GM18858 (cell line): ENCODE data around the gene ADGB.
A peak's percentile ranks its signal among the peaks of the same experiment; 100 is the strongest.
"Not testable (repeated sequence)": the region's sequence is repeated elsewhere in the genome, so short reads cannot be mapped to it uniquely, and the experiment has no call there.

Experiments
- ATAC-seq: cut with Tn5 transposase; IDR thresholded peaks from one replicate; pipeline ENCODE4 v1.9.1; 2021; ENCODE audit not compliant: unreplicated experiment

ADGB gene

DNA sequence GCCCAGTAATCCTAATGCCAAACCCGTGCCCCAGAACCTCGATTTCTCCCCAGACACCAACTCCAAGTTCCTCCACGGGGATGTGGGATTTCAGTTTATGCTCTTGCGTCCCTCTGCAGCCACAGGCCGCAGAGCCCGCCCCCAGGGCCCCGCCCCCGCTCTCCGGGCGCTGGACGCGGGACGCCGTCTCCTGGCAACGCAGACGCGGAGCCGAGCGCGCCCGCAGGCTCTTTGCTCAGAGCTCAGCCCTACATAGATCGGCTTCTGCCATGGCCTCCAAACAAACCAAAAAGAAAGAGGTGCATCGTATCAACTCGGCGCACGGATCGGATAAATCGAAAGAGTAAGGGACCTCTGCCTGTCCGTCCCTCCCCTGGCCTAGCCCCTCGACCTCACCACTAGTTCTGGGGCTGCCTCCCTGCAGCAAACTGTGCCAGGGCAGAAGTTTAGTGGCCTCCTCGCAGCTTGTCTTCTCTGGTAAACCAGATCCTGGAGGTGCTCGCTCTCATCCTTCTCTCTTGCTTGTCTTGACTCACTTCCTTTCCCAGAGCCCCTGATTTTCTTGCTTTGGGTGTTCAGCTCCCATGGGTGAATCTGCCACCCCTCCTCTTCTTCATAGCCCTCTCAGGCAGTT lies at the start of gene ADGB:
Gene ADGB (plus strand): TSS at position 201 of the 634 bp plus-strand sequence. CDS start 69 bp downstream, at position 270.
- no peak for ATAC-seq

DNA sequence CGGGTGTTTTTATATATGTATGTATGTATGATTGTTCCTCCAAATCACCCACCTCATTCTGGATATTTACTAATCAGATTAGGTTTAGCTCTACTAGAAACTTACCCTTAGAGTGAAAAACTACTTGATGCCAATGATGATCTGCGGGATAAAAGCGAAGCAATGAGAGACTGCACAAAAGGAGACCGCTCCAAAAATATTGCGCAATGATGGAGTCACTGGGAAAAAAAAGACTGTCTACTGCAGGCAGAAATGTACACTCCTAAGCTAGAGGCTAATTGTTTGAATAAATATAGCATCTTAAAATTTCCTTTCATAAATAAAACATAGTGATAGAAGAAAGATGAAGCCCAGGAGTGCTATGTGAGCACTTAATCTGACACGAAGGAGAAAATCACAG lies 47.9 kb upstream of the ADGB start:
- no peak for ATAC-seq

DNA sequence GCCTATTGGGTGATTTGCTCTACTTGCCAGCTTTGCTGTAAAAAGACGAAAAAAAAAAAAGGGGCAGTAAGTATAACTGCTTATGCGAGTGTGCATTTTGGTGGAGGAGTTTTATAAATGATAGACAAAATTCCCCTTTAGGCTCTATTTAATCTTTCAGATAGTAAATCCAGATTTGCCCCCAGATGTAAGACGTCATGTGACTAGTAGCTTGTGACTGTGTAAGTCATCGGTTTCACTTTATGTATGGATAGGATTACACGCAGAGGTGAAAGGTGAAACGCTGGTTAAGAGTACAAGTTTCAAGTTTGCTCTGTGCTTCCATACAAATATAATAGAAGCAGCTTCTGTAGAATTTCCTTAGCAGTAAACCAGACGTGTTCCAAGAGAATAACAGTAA lies 47.2 kb upstream of the ADGB start:
- ATAC-seq: no peak

DNA sequence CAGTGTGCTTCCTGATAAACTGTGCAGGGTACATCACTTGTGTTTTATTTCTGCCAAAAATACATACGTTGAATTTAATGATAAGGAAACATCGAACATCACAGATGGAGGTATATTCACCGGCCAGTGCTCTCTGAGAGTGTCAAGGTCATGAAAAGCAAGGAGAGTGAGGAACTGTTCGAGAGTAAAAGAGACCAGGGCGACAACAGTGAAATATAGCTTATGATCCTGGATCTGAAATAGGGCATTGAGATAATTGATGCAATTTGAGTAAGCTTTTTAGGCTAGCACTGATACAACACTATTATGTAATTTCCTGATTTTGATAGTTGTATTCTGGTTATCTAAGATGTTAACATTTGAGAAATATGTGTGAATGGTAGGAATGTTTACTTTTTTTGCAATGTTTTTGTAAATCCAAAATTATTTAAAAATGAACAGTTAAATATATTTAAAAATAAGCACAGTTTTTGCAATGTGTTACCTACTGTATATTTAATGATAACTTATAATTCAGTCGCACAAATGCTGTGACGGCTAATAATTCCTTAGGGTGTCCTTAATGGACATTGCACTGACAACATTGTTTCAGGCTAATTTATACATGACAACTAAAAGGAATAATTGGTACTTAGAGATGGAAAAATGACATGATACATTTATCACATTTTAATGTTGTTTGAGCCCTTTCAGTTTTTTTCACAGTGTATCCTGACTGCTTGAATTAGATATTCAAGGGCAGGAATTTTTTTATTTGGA lies 45.2 kb upstream of the ADGB start:
- ATAC-seq: no peak

DNA sequence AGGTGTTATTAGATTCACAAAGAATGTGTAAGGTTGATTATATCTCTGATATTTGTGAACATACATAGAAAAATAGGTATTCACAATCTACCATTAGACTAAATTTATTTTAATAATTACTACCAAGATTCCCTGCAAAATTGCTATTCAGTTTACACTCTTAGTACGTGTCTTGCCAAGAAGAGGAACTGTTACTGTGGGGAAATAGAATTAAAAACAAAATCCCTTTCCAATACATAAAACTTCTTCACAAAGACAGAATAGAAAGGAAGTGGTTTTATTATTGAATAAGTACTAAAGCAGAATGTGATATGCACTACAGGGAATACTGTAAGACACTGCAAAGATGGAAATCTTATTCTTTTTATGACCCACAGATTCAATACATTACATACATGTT lies 38.2 kb upstream of the ADGB start:
- ATAC-seq: no peak

DNA sequence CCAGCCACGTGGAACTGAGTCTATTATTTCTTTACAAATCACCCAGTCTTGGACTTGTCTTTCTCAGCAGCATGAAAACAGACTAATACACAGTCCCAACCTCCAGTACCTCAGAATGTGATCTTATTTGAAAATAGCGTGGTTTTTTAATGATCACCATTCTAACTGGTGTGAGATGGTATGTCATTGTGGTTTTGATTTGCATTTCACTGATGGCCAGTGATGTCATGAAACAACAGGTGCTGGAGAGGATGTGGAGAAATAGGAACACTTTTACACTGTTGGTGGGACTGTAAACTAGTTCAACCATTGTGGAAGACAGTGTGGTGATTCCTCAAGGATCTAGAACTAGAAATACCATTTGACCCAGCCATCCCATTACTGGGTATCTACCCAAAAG lies 32.1 kb upstream of the ADGB start:
- not testable (repeated sequence) for ATAC-seq

DNA sequence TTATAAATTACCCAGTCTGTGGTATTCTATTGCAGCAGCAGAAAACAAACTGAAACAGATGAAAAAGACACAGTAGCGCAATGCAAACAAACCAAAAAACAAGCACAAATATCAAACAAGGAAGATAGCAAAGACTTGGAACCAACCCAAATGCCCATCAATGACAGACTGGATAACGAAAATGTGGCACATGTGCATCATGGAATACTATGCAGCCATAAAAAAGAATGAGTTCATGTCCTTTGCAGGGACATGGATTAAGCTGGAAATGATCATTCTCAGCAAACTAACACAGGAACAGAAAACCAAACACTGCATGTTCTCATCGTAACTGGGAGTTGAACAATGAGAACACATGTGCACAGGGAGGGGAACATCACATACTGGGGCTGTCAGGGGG lies 30.2 kb upstream of the ADGB start:
- not testable (repeated sequence) for ATAC-seq

DNA sequence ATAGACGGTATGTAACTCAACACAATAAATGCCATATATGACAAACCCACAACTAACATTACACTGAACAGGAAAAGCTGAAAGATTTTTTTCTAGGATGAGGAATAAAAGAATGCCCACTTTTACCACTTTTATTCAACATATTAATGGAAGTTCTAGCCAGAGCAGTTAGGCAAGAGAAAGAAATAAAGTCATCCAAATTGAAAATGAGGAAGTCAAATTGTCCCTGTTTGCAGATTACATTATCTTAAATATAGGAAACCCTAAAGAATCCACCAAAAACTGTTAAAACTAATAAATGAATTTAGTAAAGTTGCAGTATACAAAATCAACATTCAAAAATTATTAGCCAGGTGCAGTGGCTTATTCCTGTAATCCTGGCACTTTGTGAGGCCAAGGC lies 24.6 kb upstream of the ADGB start:
- no peak for ATAC-seq

DNA sequence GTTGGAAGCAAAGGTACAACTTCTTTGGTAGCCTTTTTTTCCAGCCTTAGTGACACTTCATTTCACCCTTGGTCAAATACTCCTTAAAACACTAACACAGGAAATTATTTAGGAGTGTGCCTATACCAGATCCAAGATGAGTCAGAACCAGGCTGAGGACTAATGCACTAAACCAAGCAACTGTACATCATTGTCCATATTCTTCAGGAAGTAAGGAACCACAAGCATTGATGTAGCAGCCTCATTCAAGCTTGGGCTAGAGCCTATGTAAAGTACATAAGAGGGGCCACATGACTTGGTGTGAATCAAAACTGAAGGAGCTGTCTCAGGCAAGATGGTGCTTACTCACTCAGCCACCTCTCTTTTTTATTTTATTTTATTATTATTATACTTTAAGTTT lies 20.7 kb upstream of the ADGB start:
- ATAC-seq: no peak

DNA sequence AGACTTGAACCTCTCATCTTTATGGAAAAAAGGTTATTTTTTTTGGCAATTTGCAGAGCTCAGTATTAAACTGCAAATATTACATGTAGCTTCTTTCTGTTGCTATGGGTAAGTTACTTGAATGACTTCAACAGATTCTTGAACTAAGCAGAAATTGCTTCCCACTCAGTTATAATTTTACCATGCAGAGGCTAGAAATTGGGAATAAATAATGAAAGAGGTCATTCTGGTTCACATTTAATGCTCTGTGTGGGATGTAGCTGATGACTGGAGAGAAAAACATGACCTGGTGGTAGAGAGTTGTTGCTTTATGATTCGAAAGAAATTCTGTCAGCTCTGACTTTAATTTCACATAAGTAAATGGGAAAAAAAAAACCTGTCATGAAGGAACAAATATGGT lies 16.8 kb upstream of the ADGB start:
- ATAC-seq: no peak

DNA sequence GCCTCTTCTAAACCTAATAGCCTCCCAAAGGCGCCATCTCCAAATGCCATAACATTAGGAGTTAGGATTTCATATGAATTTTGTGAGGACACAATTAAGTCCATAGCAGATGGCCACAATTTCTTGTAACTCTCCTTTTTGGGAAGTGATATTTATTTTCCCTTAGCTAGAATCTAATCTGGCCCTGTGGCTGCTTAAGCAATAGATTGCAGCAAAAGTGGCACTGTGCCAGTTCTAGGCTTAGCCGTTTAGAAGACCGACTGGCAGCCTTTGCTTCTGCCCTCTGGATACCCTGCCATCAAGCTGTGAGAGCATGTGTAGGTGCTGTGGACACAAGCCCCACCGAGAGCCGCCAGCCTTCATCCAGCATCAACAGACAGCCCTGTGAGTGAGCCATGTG lies 15.9 kb upstream of the ADGB start:
- ATAC-seq: no peak

DNA sequence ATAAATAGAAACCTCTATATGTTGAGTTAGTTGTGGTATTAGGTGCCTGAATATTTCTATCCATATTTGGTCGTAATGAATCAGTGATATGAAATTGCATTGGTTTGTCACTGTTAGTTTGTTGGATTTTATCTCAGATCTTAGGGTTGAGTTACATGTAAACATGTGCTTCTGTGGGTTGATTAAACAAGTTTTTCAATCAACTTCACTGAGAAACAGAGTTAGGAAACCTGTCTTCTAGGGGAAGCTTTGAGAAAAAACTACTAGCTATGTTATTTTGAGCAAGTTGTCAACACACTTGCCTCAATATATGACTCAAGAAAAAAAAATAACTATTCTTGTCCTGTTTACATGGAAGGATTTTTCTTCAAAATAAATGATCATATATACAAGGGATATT lies 14.8 kb upstream of the ADGB start:
- no peak for ATAC-seq

DNA sequence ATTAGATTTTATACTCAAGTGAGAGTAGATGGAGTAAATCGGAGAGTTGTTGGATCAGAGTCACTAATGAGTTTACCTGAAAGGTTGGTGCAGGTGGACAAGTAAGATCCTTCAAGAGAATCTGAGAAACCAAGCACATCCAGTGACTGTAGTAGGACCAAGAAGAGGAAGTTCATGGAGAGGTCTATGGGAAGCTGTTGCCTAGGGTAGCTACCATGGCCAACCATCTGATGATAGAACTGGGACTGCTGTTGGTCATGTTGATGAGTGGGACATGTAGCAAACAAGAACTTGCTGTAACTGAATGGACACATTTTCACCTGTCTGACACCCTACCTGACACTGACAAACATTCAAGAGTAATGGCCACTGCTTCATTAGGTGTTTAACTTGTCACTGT lies 11.3 kb upstream of the ADGB start:
- no peak for ATAC-seq

DNA sequence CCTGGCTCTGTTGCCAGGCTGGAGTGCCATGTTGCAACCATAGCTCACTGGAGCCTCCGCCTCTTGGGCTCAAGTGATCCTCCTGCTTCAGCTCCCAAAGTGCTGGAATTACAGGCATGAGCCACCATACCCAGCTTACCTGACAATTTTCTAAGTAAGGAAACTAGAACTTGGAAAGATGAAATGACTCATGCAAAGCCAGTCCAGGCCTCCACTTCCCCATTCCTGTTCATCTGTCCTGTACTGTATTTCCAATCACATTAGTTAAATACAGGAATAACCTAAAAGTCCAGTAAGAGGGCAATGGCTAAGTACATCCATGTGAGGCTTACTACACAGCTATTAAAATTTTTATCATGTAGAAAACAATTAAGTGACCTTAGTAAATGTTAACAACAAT lies 8.3 kb upstream of the ADGB start:
- no peak for ATAC-seq

DNA sequence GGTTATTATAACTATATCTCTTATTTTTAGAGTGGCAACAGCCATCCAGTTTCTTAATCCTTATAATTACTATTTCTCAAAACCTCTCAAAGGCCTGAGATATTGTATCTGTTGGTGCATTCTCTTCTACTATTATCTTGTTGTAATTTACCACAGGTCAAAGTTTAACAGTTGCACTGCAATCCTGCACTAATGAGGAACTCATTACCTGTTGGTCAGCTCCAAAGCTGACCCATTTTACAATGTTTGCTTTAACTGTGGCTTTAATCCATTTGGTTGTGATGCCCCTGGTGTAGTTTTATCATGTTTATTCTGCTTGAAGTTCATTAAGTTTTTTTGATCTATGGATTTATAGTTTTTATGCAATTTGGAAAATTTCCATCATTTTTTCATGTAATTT lies 6.3 kb upstream of the ADGB start:
- ATAC-seq: no peak

DNA sequence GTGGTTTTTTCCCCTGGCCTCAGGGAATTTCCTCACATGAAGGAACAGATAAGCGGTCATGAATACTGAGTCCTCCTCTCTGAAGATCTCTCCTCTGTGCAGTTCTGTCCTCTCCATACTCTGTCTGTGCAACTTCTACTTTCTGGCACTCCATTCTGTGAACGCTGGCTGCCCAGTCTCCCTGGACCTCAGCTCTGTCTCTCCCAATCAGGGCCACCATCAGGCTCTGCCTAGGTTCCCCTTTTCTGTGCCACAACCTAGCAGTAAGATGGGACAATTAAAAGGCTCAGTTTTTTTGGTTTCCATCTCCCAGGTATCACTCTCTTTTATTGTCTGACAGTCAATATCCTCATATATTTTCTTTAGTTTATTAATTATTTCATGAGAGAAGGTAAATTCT lies 4.8 kb upstream of the ADGB start:
- no peak for ATAC-seq

DNA sequence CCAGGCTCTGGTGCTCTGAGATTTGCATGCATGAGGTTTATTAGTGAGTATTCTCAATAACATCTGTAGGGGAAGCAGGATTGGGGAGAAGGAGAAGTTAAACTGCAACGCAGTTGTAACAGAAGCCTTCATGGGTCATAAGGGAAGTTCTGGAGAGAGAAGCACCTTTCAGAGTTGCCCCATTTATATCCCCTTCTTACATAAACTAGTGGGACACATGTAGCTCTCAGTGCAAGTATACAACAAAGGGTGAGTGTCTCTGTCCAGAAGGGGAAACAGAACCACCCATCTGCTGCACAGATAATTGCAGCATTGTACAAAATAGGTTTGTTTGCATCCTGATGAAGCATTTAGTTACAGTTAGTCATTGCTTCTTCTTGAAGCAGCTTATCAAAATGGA lies 4.3 kb upstream of the ADGB start:
- ATAC-seq: no peak

DNA sequence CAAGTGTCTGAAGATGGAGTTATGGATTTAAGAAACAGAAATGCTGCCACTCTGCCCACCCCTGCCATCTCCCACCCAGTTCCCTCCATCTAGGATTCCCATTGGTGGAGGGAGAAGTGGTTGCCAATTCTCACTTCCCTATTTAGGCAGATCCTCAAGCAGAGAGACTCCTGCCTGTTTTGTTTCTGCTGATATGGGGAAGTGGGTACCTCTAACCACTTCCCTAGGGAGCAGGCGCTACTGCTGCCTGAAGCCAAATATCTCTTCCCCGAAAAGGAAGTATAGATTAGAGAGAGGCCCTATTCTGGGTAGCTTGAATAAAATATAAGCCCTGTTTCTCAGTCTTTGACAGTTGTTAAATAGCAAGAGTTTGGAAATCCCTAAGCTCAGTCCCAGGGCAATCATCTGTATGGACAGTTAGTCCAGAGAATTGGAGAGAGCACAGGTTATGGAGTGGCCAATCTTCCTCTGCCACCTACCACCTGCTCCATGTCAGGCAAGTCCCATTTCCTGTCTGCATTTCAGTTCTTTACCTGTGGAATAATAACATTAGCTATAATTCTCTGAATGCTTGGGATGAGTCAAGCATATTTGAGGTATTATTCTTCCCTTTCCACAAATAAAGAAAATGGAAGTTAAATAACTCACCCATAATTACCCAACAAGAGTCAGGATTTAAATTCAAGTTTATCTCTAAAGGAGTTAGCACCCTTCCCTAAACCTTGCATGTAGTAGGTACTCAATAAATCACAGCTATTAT lies 2.6 kb upstream of the ADGB start:
- ATAC-seq: peak; percentile 54

DNA sequence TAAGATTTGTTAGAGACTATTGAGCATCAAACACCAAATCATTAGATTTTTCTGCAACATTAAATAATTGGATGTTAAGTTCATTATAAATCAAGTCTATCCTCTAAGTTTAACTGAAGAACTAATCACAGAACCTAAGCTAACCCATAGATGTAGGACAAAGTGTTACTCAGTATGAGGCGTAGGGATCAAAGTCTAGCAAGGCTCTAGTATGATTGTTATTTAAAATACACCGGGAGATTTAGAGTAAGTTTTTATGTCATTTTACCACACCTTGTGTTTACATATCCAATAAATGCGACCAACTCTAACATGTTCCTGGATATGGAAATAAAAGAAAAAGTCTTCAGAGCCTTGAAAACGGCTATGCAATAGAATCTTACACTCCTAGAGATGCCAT lies 2.6 kb downstream of the ADGB start:
- ATAC-seq: no peak

DNA sequence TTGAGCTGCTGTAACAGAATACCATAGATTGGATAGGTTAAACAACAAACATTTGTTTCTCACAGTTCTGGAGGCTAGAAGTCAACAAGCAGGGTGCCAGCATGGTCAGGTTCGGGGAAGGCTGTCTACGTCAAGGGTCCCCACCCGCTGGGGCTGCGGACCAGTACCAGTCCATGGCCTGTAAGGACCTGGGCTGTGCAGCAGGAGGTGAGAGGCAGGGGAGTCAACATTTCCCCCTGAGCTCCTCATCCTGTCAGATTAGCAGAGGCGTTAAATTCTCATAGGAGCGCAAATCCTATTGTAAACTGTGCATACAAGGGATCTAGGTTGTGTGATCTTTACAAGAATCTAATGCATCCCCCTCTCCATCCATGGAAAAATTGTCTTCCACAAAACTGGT lies 3.8 kb downstream of the ADGB start:
- no peak for ATAC-seq

DNA sequence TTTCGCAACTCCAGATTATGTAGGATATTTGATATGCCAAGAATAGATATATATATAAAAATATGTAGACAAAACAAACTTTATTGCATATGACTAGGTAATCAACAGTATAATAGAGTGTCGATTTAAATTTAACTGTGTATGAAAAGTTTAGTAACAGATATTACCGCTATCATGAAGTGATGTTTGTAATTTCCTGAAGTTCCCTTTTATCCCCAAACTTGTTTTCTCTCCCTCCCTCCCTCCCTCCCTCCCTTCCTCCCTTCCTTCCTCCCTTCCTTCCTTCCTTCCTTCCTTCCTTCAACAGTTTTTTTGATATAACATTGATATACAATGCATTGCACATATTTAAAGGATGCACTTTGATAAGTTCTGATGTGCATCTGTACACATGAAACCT lies 15.2 kb downstream of the ADGB start:
- no peak for ATAC-seq

DNA sequence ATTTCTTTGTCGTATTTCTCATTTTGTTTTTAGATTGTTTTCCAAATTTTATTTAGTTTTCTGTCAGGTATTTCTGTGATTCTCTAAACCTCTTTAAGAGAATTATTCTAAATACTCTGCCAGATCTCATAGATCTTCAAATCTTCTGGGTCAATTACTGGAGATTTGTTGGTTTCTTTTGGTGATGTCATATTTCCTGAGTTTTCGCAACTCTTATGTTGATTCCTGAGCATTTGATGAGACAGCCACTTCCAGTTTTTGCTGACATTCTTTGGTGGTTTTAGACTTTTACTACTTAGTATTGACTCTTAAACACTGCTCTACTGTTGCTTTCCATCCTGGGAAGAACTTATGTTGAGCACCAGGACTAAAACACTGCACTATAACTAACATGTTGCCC lies 21.9 kb downstream of the ADGB start:
- no peak for ATAC-seq
